Effector CD8-positive, alpha-beta T cell (primary cell): Measurements from ENCODE around the gene KRTAP12-1.

Source experiments
- DNase-seq: peaks from one replicate; lab custom pipeline; 2025; lab: John Stamatoyannopoulos, UW
- total RNA-seq, 4 experiments: gene quantifications; one replicate each; lab custom pipeline; 2026; lab: John Stamatoyannopoulos, UW

The KRTAP12-1 gene
- total RNA-seq = 0 reads per million in 4 experiments

GRCh38 chr21:44681861-44682579 lies at the start of gene KRTAP12-1:
KRTAP12-1 (minus strand) TSS chr21:44682163; CDS start chr21:44682123, 40 bp downstream.
- DNase-seq = no peak

GRCh38 chr21:44730951-44731579 lies 49.1 kb upstream of the KRTAP12-1 start:
- no peak for DNase-seq

- no peak for DNase-seq
Observed at GRCh38 chr21:44730028-44730395, 48.0 kb upstream of the KRTAP12-1 start.

GRCh38 chr21:44729336-44730027 lies 47.5 kb upstream of the KRTAP12-1 start:
- DNase-seq = no peak

GRCh38 chr21:44728716-44729115 lies 46.8 kb upstream of the KRTAP12-1 start:
- DNase-seq = no peak

GRCh38 chr21:44727757-44728156 lies 45.8 kb upstream of the KRTAP12-1 start:
- no peak for DNase-seq

- no peak for DNase-seq
Observed at GRCh38 chr21:44727321-44727720, 45.4 kb upstream of the KRTAP12-1 start.

GRCh38 chr21:44726826-44727225 lies 44.9 kb upstream of the KRTAP12-1 start:
- DNase-seq = no peak

- no peak for DNase-seq
Observed at GRCh38 chr21:44724926-44725325, 43.0 kb upstream of the KRTAP12-1 start.

GRCh38 chr21:44724196-44724595 lies 42.2 kb upstream of the KRTAP12-1 start:
- DNase-seq = no peak

- no peak for DNase-seq
Observed at GRCh38 chr21:44723177-44724131, 41.5 kb upstream of the KRTAP12-1 start.

- DNase-seq = no peak
Observed at GRCh38 chr21:44722731-44723130, 40.8 kb upstream of the KRTAP12-1 start.

- no peak for DNase-seq
Observed at GRCh38 chr21:44720170-44720569, 38.2 kb upstream of the KRTAP12-1 start.

- no peak for DNase-seq
Observed at GRCh38 chr21:44718571-44718970, 36.6 kb upstream of the KRTAP12-1 start.

- DNase-seq = no peak
Observed at GRCh38 chr21:44718093-44718492, 36.1 kb upstream of the KRTAP12-1 start.

GRCh38 chr21:44716984-44717383 lies 35.0 kb upstream of the KRTAP12-1 start:
- DNase-seq = no peak

GRCh38 chr21:44714905-44715304 lies 32.9 kb upstream of the KRTAP12-1 start:
- DNase-seq = no peak

GRCh38 chr21:44713846-44714245 lies 31.9 kb upstream of the KRTAP12-1 start:
- no peak for DNase-seq

GRCh38 chr21:44713130-44713529 lies 31.2 kb upstream of the KRTAP12-1 start:
- no peak for DNase-seq

GRCh38 chr21:44712203-44713028 lies 30.5 kb upstream of the KRTAP12-1 start:
- no peak for DNase-seq
